Measurements from ENCODE around the gene ZNF627.
"Not testable (repeated sequence)": the region's sequence is repeated elsewhere in the genome, so short reads cannot be mapped to it uniquely, and the experiment has no call there.

The ZNF627 gene

DNA sequence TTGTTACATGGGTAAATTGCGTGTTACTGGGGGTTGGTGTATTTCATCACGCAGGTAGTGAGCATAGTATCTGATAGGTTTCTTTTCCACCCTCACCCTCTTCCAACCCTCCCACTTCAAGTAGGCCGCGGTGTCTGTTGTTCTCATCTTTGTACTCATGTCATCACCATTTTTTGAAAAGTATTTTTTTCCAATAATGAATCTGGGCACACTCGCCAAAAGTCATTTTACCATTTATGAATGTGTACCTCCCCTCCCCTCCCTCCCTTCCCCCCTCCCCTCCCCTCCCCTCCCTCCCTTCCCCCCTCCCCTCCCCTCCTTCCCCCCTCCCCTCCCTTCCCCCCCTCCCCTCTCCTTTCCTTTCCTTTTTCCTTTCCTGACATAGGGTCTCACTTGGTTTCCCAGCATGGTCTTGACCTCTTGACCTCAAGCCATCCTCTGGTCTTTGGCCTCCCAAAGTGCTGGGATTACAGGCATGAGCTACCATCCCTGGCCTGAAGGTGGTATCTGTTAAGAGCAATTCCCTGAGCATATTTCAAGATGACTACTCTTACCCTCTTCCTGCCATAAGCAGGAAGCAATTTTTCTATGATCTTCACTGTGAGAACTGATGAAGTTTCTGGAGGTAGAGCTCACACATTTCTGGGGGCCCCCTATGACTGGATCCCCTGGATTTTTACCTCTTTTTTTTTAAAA is 15.7 kb downstream of the ZNF627 start:
- Histone ChIP-seq H3K36me3 (ENCODE audit: low read depth) (peaks cover 48% of the 10 kb centered on the region), H3K9me3 (ENCODE audit: severe bottlenecking) (no peaks in the 10 kb centered on the region), H3K27me3 (ENCODE audit: insufficient read depth, poor library complexity, severe bottlenecking) (no peaks in the 10 kb centered on the region), H3K27ac (ENCODE audit: poor library complexity, severe bottlenecking) (no peak overlapping the region), H3K4me3 (ENCODE audit: severe bottlenecking) (no peak overlapping the region), H3K4me1 (ENCODE audit: insufficient read depth, poor library complexity, severe bottlenecking) (no peaks in the 10 kb centered on the region)
- ATAC-seq (ENCODE audit: low read depth) = no peak
- TF ChIP-seq, protein P1, sequence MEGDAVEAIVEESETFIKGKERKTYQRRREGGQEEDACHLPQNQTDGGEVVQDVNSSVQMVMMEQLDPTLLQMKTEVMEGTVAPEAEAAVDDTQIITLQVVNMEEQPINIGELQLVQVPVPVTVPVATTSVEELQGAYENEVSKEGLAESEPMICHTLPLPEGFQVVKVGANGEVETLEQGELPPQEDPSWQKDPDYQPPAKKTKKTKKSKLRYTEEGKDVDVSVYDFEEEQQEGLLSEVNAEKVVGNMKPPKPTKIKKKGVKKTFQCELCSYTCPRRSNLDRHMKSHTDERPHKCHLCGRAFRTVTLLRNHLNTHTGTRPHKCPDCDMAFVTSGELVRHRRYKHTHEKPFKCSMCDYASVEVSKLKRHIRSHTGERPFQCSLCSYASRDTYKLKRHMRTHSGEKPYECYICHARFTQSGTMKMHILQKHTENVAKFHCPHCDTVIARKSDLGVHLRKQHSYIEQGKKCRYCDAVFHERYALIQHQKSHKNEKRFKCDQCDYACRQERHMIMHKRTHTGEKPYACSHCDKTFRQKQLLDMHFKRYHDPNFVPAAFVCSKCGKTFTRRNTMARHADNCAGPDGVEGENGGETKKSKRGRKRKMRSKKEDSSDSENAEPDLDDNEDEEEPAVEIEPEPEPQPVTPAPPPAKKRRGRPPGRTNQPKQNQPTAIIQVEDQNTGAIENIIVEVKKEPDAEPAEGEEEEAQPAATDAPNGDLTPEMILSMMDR (IDR thresholded peaks at IDR 0.05; ENCODE audit: poor library complexity, severe bottlenecking) = no peak
- no peak for DNase-seq (ENCODE audit: low spot score)

DNA sequence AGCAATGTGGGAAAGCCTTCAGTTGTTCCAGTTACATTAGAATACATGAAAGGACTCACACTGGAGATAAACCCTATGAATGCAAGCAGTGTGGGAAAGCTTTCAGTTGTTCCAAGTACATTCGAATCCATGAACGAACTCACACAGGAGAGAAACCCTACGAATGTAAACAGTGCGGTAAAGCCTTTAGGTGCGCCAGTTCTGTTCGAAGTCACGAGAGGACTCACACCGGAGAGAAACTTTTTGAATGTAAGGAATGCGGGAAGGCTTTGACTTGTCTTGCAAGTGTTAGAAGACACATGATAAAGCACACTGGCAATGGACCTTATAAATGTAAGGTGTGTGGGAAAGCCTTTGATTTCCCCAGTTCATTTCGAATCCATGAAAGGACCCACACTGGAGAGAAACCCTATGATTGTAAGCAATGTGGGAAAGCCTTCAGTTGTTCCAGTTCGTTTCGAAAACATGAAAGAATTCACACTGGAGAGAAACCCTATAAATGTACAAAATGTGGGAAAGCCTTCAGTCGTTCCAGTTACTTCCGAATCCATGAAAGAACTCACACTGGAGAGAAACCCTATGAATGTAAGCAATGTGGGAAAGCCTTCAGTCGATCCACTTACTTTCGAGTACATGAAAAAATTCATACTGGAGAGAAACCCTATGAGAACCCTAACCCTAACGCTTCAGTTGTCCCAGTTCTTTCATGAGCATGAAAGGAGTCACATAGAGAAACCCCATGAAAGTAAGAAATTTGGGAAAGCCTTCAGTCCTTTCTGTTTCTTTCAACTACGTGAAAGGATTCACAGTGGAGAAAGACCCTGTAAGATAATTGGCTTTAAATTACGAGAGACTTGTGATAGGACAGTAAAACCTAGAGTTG is 20.1 kb downstream of the ZNF627 start:
- no peak for ATAC-seq (ENCODE audit: low read depth)
- Histone ChIP-seq H3K27me3 (ENCODE audit: insufficient read depth, poor library complexity, severe bottlenecking) (no peaks in the 10 kb centered on the region), H3K4me3 (ENCODE audit: severe bottlenecking) (no peak overlapping the region), H3K4me1 (ENCODE audit: insufficient read depth, poor library complexity, severe bottlenecking) (no peaks in the 10 kb centered on the region), H3K27ac (ENCODE audit: poor library complexity, severe bottlenecking) (no peak overlapping the region), H3K36me3 (ENCODE audit: low read depth) (peaks cover 71% of the 10 kb centered on the region), H3K9me3 (ENCODE audit: severe bottlenecking) (no peaks in the 10 kb centered on the region)
- TF ChIP-seq, protein P1 (IDR thresholded peaks at IDR 0.05; ENCODE audit: poor library complexity, severe bottlenecking) = no peak
- DNase-seq (ENCODE audit: low spot score) = no peak

DNA sequence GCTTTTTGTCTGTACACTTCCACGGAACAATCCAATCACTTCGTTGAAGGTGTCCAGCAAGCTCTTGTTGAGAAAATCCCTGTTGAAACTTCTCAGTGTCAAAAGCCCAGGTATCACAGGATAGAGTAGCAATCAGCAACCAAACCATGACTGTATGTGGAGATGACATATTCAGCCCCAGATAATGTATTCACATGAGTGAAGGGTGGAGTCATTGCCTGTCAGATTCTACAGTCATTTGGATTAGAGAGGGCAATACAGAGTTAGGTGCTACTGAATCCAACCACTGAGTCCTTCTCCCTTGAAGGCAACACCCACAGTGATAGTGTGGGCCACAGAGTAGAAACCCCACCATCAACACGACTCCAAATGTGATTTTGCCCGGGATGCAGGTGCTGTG is 23.3 kb downstream of the ZNF627 start:
- Histone ChIP-seq H3K4me3 (ENCODE audit: severe bottlenecking) (no peak overlapping the region), H3K36me3 (ENCODE audit: low read depth) (peaks cover 48% of the 10 kb centered on the region), H3K9me3 (ENCODE audit: severe bottlenecking) (no peaks in the 10 kb centered on the region), H3K4me1 (ENCODE audit: insufficient read depth, poor library complexity, severe bottlenecking) (no peaks in the 10 kb centered on the region), H3K27me3 (ENCODE audit: insufficient read depth, poor library complexity, severe bottlenecking) (no peaks in the 10 kb centered on the region), H3K27ac (ENCODE audit: poor library complexity, severe bottlenecking) (no peak overlapping the region)
- DNase-seq (ENCODE audit: low spot score) = no peak
- ATAC-seq (ENCODE audit: low read depth) = no peak
- TF ChIP-seq, protein P1 (IDR thresholded peaks at IDR 0.05; ENCODE audit: poor library complexity, severe bottlenecking) = no peak

DNA sequence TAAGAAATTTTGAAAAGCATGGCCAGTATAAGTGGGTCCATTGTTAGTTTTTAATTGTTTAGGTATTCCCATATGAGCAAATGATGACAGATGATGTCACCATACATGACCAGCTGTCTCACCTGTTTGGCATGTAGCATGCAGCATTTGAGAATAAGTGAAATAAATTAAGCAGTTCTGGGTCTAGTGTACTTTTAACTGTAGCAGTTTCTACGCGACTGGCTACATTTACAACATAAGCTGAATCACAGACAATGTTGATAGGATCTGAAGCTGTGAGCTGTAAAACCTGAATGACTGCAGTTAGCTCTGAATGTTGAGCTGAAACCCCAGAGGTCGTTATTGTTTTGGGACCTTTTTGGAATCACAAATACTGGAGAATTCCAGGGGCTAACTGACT is 25.1 kb downstream of the ZNF627 start:
- H3K27me3 ChIP-seq (ENCODE audit: insufficient read depth, poor library complexity, severe bottlenecking); H3K4me3 ChIP-seq (ENCODE audit: severe bottlenecking); H3K4me1 ChIP-seq (ENCODE audit: insufficient read depth, poor library complexity, severe bottlenecking); H3K27ac ChIP-seq (ENCODE audit: poor library complexity, severe bottlenecking); H3K9me3 ChIP-seq (ENCODE audit: severe bottlenecking); ATAC-seq (ENCODE audit: low read depth); DNase-seq (ENCODE audit: low spot score): not testable (repeated sequence)
- H3K36me3 ChIP-seq (ENCODE audit: low read depth) = peaks cover 29% of the 10 kb centered on the region

DNA sequence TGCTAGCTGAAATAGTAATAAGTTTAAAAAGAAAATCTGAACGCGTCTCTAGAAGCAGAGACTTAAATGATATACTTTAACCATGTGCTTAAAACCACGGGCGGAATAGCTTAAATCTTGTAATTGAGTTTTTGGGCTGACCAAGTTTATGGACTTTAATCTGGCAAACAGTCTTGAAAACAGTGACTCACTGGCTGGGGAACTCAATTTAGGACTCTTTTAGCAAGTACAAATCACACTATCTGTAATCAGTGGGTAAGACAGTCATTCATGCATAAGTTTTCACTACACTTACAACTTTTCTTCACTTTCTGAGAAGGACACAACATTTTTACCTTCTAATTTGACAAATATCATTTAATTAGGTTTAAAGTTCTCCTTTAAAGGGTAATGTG is 26.8 kb downstream of the ZNF627 start:
- H3K27ac ChIP-seq (ENCODE audit: poor library complexity, severe bottlenecking) = no peak overlapping the region
- no peak for DNase-seq (ENCODE audit: low spot score)
- TF ChIP-seq, protein P1 (IDR thresholded peaks at IDR 0.05; ENCODE audit: poor library complexity, severe bottlenecking) = no peak
- H3K4me3 ChIP-seq (ENCODE audit: severe bottlenecking) = no peak overlapping the region
- no peak for ATAC-seq (ENCODE audit: low read depth)
- H3K9me3 ChIP-seq (ENCODE audit: severe bottlenecking) = no peaks in the 10 kb centered on the region
- H3K4me1 ChIP-seq (ENCODE audit: insufficient read depth, poor library complexity, severe bottlenecking) = no peaks in the 10 kb centered on the region
- no peaks in the 10 kb centered on the region for H3K27me3 ChIP-seq (ENCODE audit: insufficient read depth, poor library complexity, severe bottlenecking)
- H3K36me3 ChIP-seq (ENCODE audit: low read depth) = peaks cover 12% of the 10 kb centered on the region

Data from RWPE2 (cell line).